ENCODE results near the gene ZNF324B. TPM values are rescaled to one million over a fixed set of nuclear protein-coding genes. Genes with fewer than 3 reads are reported as not detected.

ZNF324B gene
- total and polyA plus RNA-seq, 10 of the 15 experiments (the other 5 are each of a cell fraction or from before 2014, with no cell fraction given) = 0.11 to 12.8 (median 4.0) TPM

DNA sequence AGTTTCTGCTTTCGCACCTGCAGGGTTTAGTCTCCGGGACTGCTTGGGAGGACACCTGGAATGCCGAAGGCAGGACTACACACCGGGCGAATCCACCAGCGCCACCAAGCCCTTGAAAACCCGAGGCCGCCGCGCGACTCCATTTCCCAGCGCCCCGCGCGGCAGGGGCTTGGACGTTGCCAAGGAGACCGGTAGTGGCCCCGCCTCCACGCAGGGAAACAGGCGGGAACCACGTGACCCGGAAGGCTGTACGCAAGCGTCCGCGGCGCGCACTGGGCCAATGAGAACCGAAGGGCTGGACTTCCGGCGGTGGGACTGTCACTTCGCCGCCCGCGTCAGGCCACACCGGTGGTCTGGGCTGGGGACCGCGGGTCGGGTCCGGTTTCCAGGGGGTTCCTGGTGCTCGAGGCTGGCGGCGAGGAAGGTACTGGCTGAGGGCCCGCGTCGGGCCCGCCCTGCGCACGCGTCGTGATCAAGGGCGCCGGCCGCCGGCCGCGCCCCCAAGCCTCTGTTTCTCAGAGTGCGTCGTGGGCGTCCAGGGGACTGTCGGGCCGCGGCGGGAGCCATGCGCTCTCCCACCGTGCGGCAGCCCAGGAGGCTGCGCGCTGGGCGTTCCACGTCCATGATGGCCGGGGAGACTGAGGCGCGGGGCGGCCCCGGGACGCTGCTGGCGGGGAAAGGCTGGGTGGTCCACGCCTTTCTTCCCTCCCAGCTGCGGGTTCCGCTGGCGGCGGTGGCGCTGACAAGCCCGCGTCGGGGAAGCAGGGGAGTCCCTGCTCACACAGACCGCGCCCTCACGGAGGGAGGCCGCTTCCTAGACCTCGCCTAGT is 15.6 kb downstream of the ZNF324B start, which contains the start of gene ZNF324 (continued):
- TF ChIP-seq, protein P1, sequence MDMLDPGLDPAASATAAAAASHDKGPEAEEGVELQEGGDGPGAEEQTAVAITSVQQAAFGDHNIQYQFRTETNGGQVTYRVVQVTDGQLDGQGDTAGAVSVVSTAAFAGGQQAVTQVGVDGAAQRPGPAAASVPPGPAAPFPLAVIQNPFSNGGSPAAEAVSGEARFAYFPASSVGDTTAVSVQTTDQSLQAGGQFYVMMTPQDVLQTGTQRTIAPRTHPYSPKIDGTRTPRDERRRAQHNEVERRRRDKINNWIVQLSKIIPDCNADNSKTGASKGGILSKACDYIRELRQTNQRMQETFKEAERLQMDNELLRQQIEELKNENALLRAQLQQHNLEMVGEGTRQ (IDR thresholded peaks at IDR 0.05; ENCODE audit: borderline replicate concordance, low read depth, low read length) = peak; percentile 90
- TF ChIP-seq MTA3 (IDR thresholded peaks at IDR 0.05; ENCODE audit: borderline replicate concordance, low read length) = no peak
- TF ChIP-seq EZH2 (IDR thresholded peaks at IDR 0.05; ENCODE audit: borderline replicate concordance, control insufficient read depth, low read depth, low read length) = no peak
- no peak for TF ChIP-seq RBBP5 (conservative IDR thresholded peaks at IDR 0.05)
- no peak for TF ChIP-seq PAX8 (IDR thresholded peaks at IDR 0.05)
- TF ChIP-seq, protein P2, sequence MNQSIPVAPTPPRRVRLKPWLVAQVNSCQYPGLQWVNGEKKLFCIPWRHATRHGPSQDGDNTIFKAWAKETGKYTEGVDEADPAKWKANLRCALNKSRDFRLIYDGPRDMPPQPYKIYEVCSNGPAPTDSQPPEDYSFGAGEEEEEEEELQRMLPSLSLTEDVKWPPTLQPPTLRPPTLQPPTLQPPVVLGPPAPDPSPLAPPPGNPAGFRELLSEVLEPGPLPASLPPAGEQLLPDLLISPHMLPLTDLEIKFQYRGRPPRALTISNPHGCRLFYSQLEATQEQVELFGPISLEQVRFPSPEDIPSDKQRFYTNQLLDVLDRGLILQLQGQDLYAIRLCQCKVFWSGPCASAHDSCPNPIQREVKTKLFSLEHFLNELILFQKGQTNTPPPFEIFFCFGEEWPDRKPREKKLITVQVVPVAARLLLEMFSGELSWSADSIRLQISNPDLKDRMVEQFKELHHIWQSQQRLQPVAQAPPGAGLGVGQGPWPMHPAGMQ (IDR thresholded peaks at IDR 0.05; ENCODE audit: borderline replicate concordance) = no peak
- TF ChIP-seq, protein P3, sequence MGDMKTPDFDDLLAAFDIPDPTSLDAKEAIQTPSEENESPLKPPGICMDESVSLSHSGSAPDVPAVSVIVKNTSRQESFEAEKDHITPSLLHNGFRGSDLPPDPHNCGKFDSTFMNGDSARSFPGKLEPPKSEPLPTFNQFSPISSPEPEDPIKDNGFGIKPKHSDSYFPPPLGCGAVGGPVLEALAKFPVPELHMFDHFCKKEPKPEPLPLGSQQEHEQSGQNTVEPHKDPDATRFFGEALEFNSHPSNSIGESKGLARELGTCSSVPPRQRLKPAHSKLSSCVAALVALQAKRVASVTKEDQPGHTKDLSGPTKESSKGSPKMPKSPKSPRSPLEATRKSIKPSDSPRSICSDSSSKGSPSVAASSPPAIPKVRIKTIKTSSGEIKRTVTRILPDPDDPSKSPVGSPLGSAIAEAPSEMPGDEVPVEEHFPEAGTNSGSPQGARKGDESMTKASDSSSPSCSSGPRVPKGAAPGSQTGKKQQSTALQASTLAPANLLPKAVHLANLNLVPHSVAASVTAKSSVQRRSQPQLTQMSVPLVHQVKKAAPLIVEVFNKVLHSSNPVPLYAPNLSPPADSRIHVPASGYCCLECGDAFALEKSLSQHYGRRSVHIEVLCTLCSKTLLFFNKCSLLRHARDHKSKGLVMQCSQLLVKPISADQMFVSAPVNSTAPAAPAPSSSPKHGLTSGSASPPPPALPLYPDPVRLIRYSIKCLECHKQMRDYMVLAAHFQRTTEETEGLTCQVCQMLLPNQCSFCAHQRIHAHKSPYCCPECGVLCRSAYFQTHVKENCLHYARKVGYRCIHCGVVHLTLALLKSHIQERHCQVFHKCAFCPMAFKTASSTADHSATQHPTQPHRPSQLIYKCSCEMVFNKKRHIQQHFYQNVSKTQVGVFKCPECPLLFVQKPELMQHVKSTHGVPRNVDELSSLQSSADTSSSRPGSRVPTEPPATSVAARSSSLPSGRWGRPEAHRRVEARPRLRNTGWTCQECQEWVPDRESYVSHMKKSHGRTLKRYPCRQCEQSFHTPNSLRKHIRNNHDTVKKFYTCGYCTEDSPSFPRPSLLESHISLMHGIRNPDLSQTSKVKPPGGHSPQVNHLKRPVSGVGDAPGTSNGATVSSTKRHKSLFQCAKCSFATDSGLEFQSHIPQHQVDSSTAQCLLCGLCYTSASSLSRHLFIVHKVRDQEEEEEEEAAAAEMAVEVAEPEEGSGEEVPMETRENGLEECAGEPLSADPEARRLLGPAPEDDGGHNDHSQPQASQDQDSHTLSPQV (IDR thresholded peaks at IDR 0.05) = no peak
- TF ChIP-seq CBX5 (IDR thresholded peaks at IDR 0.05; ENCODE audit: low read depth) = no peak
- no peak for TF ChIP-seq NR2C2 (IDR thresholded peaks at IDR 0.05; ENCODE audit: borderline replicate concordance, control insufficient read depth, insufficient read length, low read depth)
- TF ChIP-seq NRF1 (conservative IDR thresholded peaks at IDR 0.05; ENCODE audit: low read depth, low read length) = no peak
- peak; percentile 84 for TF ChIP-seq HCFC1 (IDR thresholded peaks at IDR 0.05; ENCODE audit: low read length)
- TF ChIP-seq, protein P4, sequence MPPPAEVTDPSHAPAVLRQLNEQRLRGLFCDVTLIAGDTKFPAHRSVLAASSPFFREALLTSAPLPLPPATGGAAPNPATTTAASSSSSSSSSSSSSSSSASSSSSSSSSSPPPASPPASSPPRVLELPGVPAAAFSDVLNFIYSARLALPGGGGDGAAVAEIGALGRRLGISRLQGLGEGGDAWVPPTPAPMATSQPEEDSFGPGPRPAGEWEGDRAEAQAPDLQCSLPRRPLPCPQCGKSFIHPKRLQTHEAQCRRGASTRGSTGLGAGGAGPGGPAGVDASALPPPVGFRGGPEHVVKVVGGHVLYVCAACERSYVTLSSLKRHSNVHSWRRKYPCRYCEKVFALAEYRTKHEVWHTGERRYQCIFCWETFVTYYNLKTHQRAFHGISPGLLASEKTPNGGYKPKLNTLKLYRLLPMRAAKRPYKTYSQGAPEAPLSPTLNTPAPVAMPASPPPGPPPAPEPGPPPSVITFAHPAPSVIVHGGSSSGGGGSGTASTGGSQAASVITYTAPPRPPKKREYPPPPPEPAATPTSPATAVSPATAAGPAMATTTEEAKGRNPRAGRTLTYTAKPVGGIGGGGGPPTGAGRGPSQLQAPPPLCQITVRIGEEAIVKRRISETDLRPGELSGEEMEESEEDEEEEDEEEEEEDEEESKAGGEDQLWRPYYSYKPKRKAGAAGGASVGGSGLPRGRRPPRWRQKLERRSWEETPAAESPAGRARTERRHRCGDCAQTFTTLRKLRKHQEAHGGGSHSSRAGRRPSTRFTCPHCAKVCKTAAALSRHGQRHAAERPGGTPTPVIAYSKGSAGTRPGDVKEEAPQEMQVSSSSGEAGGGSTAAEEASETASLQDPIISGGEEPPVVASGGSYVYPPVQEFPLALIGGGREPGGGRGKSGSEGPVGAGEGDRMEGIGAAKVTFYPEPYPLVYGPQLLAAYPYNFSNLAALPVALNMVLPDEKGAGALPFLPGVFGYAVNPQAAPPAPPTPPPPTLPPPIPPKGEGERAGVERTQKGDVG (CRISPR knock-in tag; IDR thresholded peaks at IDR 0.05) = no peak
- peak; percentile 69 for TF ChIP-seq SP1 (IDR thresholded peaks at IDR 0.05; ENCODE audit: low read depth, low read length)
- no peak for TF ChIP-seq FOS (IDR thresholded peaks at IDR 0.05; ENCODE audit: borderline replicate concordance, extremely low read depth, insufficient read length)
- peak; percentile 67; the same call in 1 of the 2 replicates for TF ChIP-seq SMAD5 (IDR thresholded peaks at IDR 0.05; ENCODE audit: low read depth)
- no peak for TF ChIP-seq MYB (IDR thresholded peaks at IDR 0.05; ENCODE audit: borderline replicate concordance, low read depth, low read length)
- TF ChIP-seq BACH1 (IDR thresholded peaks at IDR 0.05; ENCODE audit: borderline replicate concordance) = 0 out of 2 replicates have a peak, but pooled peaks have one; percentile 29
- no peak for TF ChIP-seq CEBPB (IDR thresholded peaks at IDR 0.05; ENCODE audit: borderline replicate concordance in 1 of 2, low read depth in 2 of 2, low read length in 2 of 2)
- TF ChIP-seq POLR2AphosphoS2 (IDR thresholded peaks at IDR 0.05; ENCODE audit: low read depth, low read length) = peak; percentile 78; the same call in 1 of the 2 replicates
- TF ChIP-seq IKZF1 (conservative IDR thresholded peaks at IDR 0.05) = peak; percentile 81
